Large intestine (tissue), 3 donors: ENCODE results near the gene OBSCN. TPM values are rescaled to one million over a fixed set of nuclear protein-coding genes. Genes with fewer than 3 reads are reported as not detected.
"Not testable (repeated sequence)": the region's sequence is repeated elsewhere in the genome, so short reads cannot be mapped to it uniquely, and the experiment has no call there.

Source experiments
- DNase-seq, 2 donors: peaks; one replicate each; pipeline versions ENCODE4 v3.0.0 to v3.0.0-alpha.2; 2013
- H3K27ac ChIP-seq: one replicate; pipeline ENCODE4 v1.5.1; 2013; ENCODE audit warnings: low read length
- H3K27me3 ChIP-seq: 2 replicates; pipeline ENCODE4 v1.6.1; 2013; ENCODE audit warnings: low read length; ENCODE audit not compliant: control insufficient read depth, insufficient read depth
- H3K36me3 ChIP-seq: 2 replicates; pipeline ENCODE4 v1.6.1; 2013; ENCODE audit warnings: low read length; ENCODE audit not compliant: control insufficient read depth, insufficient read depth
- H3K4me1 ChIP-seq: one replicate; pipeline ENCODE4 v1.6.1; 2013; ENCODE audit warnings: low read length; ENCODE audit not compliant: control insufficient read depth, insufficient read depth
- H3K4me3 ChIP-seq: one replicate; pipeline ENCODE4 v1.5.1; 2013; ENCODE audit warnings: low read length
- H3K9me3 ChIP-seq: one replicate; pipeline ENCODE4 v1.6.1; 2013; ENCODE audit warnings: mild to moderate bottlenecking, low read depth, low read length, moderate library complexity; ENCODE audit not compliant: control insufficient read depth
- WGBS: methylation state at CpG from one replicate; pipeline ENCODE4 v1.1.5; 2013; ENCODE audit warnings: low lambda C conversion rate; ENCODE audit not compliant: insufficient coverage; 5-methylcytosine and 5-hydroxymethylcytosine counted together
- polyA plus RNA-seq: library from polyadenylated mRNA; unstranded; fragments of 120-200 nt; gene quantifications from one replicate; pipeline ENCODE4 v1.2.1, GENCODE V29; 2013

Gene OBSCN
- polyA plus RNA-seq, 1 donor, result 58.9 TPM

DNA sequence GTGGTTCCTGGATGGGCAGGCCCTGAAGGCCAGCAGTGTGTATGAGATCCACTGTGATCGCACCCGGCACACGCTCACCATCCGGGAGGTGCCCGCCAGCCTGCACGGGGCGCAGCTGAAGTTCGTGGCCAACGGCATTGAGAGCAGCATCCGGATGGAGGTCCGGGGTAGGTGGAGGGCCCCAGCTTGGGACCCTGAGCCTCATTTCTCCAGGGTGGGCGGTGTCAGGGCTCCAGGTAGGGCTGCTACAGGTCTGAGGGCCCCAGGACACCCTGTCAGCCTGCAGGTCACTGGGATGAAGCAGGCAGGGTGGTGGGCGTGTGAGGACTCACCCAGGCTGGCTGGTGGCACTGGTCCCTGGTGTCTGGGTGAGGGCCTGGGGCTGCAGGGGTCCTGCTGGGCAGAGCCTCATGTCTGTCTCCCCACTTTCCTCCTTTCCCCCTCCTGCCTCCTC lies 7.8 kb downstream of the OBSCN start:
- H3K9me3 ChIP-seq, result peaks cover 8% of the 10 kb centered on the region
- WGBS, result no CpG with 5 or more reads among the region's 13 CpGs
- peaks cover 3% of the 10 kb centered on the region for H3K4me1 ChIP-seq
- no peak for DNase-seq
- peaks cover 27% of the 10 kb centered on the region for H3K36me3 ChIP-seq
- H3K4me3 ChIP-seq, result no peak overlapping the region
- H3K27me3 ChIP-seq, result peaks cover 4% of the 10 kb centered on the region
- H3K27ac ChIP-seq, result no peak overlapping the region

DNA sequence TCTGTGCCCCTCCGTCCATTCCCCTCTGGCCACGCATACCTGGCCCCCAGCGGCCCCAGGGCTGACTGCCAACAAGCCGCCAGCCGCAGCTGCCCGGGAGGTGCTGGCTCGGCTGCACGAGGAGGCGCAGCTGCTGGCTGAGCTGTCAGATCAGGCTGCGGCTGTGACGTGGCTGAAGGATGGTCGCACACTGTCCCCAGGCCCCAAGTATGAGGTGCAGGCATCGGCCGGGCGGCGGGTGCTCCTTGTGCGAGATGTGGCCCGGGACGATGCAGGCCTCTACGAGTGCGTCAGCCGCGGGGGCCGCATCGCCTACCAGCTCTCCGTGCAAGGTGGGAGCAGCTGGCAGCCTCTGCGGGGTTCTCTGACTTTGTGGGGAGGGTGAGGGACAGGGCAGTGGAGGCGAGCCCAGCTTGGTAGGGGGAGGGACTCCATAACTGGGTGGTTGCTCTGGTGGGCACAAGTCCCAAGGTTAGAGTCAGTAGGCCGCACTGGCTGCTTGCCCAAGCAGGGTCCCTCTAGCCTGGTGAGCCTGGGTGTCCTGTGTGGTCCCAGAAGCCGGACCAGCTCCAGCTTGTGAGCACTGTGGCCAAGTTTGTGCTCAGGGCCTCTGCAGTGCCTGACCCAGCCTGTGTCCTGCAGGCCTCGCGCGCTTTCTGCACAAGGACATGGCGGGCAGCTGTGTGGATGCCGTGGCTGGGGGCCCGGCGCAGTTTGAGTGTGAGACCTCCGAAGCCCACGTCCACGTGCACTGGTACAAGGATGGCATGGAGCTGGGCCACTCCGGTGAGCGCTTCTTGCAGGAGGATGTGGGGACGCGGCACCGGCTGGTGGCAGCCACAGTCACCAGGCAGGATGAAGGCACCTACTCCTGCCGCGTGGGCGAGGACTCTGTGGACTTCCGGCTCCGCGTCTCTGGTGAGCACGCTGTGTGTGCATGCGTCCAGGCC lies 8.8 kb downstream of the OBSCN start:
- no peak for DNase-seq
- Histone ChIP-seq H3K9me3 (peaks cover 6% of the 10 kb centered on the region), H3K27ac (no peak overlapping the region), H3K36me3 (peaks cover 27% of the 10 kb centered on the region), H3K4me1 (peaks cover 3% of the 10 kb centered on the region), H3K27me3 (peaks cover 4% of the 10 kb centered on the region), H3K4me3 (no peak overlapping the region)
- whole genome bisulfite sequencing, result 80% methylated on average over 1 of the region's 53 CpGs

DNA sequence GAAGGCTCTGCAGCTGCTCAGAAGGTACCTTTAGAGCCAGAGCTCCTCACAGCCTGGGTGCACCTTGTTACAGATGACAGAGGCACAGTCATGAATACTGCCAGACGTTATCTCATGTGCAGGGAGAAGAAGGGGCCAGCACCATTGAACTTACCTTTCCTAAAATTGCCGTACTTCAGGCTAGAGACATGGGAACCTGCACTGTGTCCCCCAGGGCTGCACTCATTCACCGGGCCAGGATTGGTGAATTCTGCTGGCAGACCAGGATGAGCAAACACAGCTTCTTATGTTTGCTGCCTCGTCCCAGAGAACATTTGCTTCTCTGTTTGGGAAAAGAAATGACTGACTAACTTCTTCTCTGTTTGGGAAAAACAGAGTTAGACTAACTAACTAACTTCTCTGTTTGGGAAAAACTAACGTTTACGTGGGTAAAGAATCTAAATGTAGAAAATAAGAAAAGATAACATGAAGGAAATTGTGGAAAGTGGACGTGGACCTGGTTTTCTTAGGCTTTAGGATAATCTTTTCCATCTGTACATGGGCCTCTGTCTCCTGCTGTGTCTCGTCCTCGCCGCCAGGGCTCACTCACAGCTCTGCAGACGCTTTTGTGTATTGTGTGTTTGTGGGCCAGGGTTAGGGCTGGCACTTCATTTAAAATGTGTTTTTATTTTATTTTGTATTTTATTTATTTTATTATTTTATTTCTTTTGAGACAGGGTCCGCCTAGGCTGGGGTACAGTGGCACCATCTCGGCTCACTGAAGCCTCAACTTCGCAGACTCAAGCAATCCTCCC lies 9.9 kb downstream of the OBSCN start:
- H3K4me3 ChIP-seq, result no peak overlapping the region
- no peak overlapping the region for H3K27ac ChIP-seq
- no peaks in the 10 kb centered on the region for H3K4me1 ChIP-seq
- no peak for DNase-seq
- 94% methylated on average over 6 of the region's 14 CpGs for whole genome bisulfite sequencing
- peaks cover 27% of the 10 kb centered on the region for H3K36me3 ChIP-seq
- H3K27me3 ChIP-seq, result no peaks in the 10 kb centered on the region
- no peaks in the 10 kb centered on the region for H3K9me3 ChIP-seq

DNA sequence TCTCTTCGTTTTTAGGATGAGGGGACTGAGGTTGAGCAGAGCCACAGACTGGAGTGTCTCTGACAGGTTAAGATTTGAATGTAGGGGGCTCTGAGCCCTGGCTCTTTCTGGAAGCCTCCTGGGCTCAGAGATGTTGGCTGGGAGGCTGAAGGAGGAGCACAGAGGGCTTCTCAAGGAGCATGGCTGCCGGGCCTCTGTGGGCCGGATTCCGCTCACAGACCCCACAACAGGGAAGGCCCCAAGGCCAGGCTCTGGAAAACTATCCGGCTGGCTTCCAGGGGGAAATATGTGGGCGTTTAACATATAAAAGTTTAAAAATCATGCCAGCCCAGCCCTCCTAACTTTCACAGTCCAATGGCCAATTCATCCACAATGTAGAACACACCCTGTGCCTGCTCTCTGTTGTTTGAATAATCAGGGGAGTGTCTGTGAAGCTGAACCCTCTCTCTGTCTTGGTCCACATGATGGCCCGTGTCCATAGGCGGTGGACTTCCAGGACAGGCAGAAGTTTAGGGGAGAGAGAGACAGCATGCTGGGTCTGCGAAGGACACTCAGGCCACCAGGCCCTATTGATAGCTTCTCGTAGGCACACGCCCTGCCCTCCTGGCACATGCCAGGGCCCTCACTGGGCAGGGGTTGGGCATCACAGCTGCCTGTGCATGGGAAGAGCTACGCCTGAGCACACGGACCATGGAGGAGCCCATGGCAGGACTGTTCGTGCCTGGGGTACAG lies 10.8 kb downstream of the OBSCN start:
- WGBS, result no CpG with 5 or more reads among the region's 14 CpGs
- no peak overlapping the region for H3K4me3 ChIP-seq
- no peaks in the 10 kb centered on the region for H3K4me1 ChIP-seq
- DNase-seq, result no peak
- H3K36me3 ChIP-seq, result peaks cover 27% of the 10 kb centered on the region
- no peaks in the 10 kb centered on the region for H3K9me3 ChIP-seq
- H3K27ac ChIP-seq, result no peak overlapping the region
- H3K27me3 ChIP-seq, result no peaks in the 10 kb centered on the region

DNA sequence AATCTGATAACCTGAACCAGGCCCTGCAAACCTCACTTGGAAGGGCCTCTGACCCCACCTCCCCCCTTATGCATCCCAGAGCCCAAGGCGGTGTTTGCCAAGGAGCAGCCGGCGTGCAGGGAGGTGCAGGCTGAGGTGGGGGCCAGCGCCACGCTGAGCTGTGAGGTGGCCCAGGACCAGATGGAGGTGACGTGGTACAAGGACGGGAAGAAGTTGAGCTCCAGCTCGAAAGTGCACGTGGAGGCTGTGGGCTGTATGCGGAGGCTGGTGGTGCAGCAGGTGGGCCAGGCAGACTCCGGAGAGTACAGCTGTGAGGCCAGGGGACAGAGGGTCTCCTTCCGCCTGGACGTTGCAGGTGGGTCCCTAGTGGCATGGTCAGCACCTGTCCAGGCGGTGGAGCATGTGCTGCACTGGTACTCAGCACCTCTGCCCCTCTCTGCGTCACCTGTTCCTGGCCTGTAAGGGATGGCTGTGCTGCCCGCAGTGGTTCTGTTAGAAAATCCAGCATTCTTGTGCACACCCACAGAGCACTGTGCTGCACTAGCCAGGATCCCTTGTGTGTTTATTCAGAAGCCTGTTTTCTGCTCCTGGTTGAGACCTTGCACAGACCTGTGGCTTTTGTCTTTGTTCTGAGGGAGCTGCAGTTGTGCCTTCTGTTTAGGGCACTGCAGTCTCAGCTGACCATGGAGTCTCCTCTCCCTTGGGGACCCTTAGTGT lies 11.6 kb downstream of the OBSCN start:
- WGBS, result no CpG with 5 or more reads among the region's 16 CpGs
- DNase-seq, result no peak
- Histone ChIP-seq H3K9me3 (peaks cover 7% of the 10 kb centered on the region), H3K27me3 (no peaks in the 10 kb centered on the region), H3K4me3 (no peak overlapping the region), H3K4me1 (no peaks in the 10 kb centered on the region), H3K27ac (no peak overlapping the region), H3K36me3 (peaks cover 30% of the 10 kb centered on the region)

DNA sequence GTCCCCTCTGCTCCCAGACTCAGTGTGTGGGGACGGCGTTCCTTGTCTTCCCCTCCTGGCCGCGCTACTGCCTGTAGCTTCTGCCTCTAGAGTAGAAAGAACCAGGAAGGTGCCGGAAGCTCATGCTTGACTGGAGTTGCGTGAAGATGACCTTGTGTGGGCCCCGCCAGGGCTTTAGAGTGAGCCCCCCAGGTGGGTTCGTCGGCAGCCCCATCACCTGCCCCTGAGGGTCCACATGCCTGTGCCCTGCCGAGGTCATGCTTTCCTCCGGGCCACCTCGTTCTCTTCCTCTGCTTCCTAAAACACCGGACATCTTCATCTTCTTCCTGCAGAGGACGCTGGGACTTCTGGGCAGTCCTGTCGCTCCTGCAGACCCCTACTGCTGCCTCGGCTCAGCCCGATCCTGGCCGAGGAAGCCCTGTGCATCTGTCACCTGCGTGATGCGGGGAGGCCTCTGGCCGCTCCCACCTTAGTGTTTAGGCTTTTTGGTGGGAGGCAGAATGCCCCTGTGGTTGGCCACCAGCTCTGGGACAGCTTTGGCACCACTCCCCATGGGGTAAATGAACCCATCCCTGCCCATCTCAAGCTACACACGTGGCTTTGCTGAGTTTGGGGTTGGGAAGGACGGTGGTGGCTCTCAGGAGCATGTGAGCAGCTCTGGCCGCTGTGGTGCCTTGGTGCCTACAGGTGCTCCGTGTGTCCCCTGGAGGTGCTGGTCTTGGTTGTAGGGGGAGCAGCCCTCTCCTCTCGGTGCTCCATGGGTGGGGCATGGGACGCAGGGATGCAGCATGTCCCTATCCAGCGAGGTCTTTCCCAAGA lies 12.3 kb downstream of the OBSCN start:
- Histone ChIP-seq H3K36me3 (peaks cover 37% of the 10 kb centered on the region), H3K9me3 (peaks cover 13% of the 10 kb centered on the region), H3K4me3 (no peak overlapping the region), H3K4me1 (no peaks in the 10 kb centered on the region), H3K27ac (no peak overlapping the region), H3K27me3 (no peaks in the 10 kb centered on the region)
- no peak for DNase-seq
- WGBS, result 92% methylated on average over 4 of the region's 28 CpGs

DNA sequence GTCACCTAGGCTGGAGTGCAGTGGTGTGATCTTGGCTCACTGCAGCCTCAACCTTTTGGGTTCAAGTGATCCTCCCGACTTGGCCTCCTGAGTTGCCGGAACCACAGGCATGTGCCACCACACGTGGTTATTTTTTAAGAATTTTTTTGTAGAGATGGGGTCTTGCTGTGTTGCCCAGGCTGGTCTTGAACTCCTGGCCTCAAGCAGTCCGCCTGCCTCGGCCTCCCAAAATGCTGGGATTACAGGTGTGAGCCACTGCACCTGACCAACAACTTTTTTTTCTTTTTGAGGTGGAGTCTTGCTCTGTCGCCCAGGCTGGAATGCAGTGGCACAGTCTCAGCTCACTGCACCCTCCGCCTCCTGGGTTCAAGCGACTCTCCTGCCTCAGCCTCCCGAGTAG lies 13.3 kb downstream of the OBSCN start:
- not testable (repeated sequence) for H3K27me3 ChIP-seq, DNase-seq, H3K4me1 ChIP-seq, H3K27ac ChIP-seq, H3K4me3 ChIP-seq
- H3K36me3 ChIP-seq, result peaks cover 35% of the 10 kb centered on the region
- no CpG with 5 or more reads among the region's 9 CpGs for WGBS
- peaks cover 13% of the 10 kb centered on the region for H3K9me3 ChIP-seq

DNA sequence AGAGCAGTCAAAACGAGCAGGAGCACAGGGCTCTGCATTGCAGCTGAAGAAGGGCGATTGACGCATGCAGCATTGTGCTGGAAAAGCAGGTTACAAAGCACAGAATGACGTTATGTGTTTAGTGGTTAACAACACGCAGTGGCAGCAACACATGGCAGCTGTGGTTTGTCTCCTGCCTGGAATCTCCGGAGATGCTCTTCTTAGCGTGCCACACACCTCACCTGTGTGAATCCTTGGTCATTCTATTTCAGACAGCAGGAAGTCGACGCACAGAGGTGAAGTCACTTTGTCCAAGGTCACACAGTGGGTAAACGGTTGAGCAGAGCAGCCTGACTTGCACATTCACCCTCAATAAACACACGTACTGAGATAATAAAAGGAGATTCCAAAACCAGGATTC lies 14.7 kb downstream of the OBSCN start:
- Histone ChIP-seq H3K27ac (no peak overlapping the region), H3K9me3 (peaks cover 13% of the 10 kb centered on the region), H3K4me3 (no peak overlapping the region), H3K36me3 (peaks cover 29% of the 10 kb centered on the region), H3K27me3 (no peaks in the 10 kb centered on the region), H3K4me1 (no peaks in the 10 kb centered on the region)
- 80% methylated on average over 1 of the region's 11 CpGs for WGBS
- DNase-seq, result no peak
